Osteoblast (primary cell): ENCODE results near the gene LRRC41. TPM values are rescaled to one million over a fixed set of nuclear protein-coding genes. Genes with fewer than 3 reads are reported as not detected.

Experiments
- DNase-seq: peaks from one replicate; pipeline ENCODE4 v3.0.0; 2011; ENCODE audit warnings: low spot score, mixed read lengths; ENCODE audit not compliant: insufficient read length; ENCODE audit errors: missing footprints
- H2AFZ ChIP-seq: 2 replicates; pipeline ENCODE4 v1.6.0; 2011; ENCODE audit warnings: mild to moderate bottlenecking, low read length
- H3K27ac ChIP-seq: 2 replicates; pipeline ENCODE4 v1.5.1; 2011; ENCODE audit warnings: mild to moderate bottlenecking, low read depth, low read length, moderate library complexity
- H3K27me3 ChIP-seq: 2 replicates; pipeline ENCODE4 v1.6.0; 2012; ENCODE audit warnings: mild to moderate bottlenecking, control low read depth, inconsistent platforms, low read length, moderate library complexity; ENCODE audit not compliant: insufficient read depth
- H3K36me3 ChIP-seq: 2 replicates; pipeline ENCODE4 v1.5.1; 2011; ENCODE audit warnings: mild to moderate bottlenecking, low read length, control low read depth, moderate library complexity; ENCODE audit not compliant: insufficient read depth
- H3K4me1 ChIP-seq: 2 replicates; pipeline ENCODE4 v1.5.1; 2011; ENCODE audit warnings: mild to moderate bottlenecking, low read length, control low read depth, moderate library complexity; ENCODE audit not compliant: insufficient read depth
- H3K4me2 ChIP-seq: 2 replicates; pipeline ENCODE4 v1.6.0; 2011; ENCODE audit warnings: mild to moderate bottlenecking, low read length; ENCODE audit not compliant: insufficient read depth
- H3K4me3 ChIP-seq: fragments of 200-600 bp; sonication (generic); 3 replicates; pipeline ENCODE4 v1.5.1; 2012; ENCODE audit warnings: mild to moderate bottlenecking, low read length, inconsistent platforms; ENCODE audit not compliant: insufficient read depth
- H3K79me2 ChIP-seq: 2 replicates; pipeline ENCODE4 v1.6.0; 2012; ENCODE audit warnings: mild to moderate bottlenecking, low read length, control low read depth, inconsistent platforms; ENCODE audit not compliant: insufficient read depth
- H3K9me3 ChIP-seq: 2 replicates; pipeline ENCODE4 v1.5.1; 2011; ENCODE audit warnings: low read depth, low read length, control low read depth
- H4K20me1 ChIP-seq: 2 replicates; pipeline ENCODE4 v1.6.0; 2012; ENCODE audit warnings: mild to moderate bottlenecking, low read length, control low read depth; ENCODE audit not compliant: insufficient read depth
- total RNA-seq: library from RNA; depleted of rRNA; stranded (reverse); fragments of >200 nt; gene quantifications from 2 replicates; pipeline ENCODE4 v1.2.3, GENCODE V29; 2012
- TF ChIP-seq, protein P1 (sequence below): IDR thresholded peaks from 2 replicates; pipeline ENCODE4 v1.5.1; 2011; ENCODE audit warnings: mild to moderate bottlenecking, low read depth, low read length, moderate library complexity; ENCODE audit errors: extremely low read depth

LRRC41 gene
- total RNA-seq, 1 donor: 103 TPM

DNA sequence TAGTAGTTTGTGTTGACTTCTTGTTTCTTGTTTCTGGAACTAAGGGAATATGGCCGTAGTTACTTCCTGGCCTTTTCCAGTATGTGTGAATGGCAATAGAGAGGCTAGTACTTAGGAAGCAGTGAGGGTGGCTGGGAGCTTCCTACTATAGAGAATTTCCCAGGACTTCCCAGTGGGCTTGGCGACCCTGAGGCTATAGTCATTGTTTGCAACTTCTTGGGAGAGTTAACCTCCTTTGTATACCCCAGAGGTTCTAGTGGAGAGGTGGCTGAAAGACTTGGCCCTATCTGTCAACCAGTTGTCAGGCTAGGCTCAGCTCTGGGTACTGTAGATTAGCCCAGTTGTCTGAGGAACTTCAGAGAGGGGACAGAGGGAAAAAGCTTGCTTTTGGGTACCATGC is 40.3 kb downstream of the LRRC41 start:
- H3K27ac ChIP-seq: no peak overlapping the region

DNA sequence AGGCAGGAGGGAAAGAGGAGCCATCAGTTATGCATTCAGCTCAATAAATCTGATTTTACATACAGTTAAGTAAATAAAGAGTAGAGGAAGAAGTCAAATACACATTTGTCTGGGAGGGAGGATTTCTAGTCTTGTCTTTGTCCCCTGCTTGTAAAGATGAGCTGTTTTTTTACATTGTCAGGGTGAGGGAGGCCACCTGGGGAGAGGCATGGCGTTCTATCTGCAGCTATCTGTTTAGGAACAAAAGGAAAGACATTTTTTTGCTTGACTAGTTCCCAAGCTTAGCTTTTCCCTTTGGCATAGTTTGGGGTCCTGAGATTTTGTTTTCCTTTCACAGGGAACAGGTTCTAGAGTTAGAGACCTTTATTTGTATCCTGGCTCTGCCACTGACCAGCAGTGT is 40.9 kb downstream of the LRRC41 start:
- TF ChIP-seq, protein P1, sequence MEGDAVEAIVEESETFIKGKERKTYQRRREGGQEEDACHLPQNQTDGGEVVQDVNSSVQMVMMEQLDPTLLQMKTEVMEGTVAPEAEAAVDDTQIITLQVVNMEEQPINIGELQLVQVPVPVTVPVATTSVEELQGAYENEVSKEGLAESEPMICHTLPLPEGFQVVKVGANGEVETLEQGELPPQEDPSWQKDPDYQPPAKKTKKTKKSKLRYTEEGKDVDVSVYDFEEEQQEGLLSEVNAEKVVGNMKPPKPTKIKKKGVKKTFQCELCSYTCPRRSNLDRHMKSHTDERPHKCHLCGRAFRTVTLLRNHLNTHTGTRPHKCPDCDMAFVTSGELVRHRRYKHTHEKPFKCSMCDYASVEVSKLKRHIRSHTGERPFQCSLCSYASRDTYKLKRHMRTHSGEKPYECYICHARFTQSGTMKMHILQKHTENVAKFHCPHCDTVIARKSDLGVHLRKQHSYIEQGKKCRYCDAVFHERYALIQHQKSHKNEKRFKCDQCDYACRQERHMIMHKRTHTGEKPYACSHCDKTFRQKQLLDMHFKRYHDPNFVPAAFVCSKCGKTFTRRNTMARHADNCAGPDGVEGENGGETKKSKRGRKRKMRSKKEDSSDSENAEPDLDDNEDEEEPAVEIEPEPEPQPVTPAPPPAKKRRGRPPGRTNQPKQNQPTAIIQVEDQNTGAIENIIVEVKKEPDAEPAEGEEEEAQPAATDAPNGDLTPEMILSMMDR: no peak
- no peaks in the 10 kb centered on the region for H3K27me3 ChIP-seq

More for the DNA sequence above, 40.3 kb downstream of the LRRC41 start:
- DNase-seq: no peak
- no peak overlapping the region for H3K4me2 ChIP-seq
- no peaks in the 10 kb centered on the region for H3K4me1 ChIP-seq
- TF ChIP-seq, protein P1: no peak
- no peak overlapping the region for H2AFZ ChIP-seq
- H3K9me3 ChIP-seq: no peaks in the 10 kb centered on the region
- peaks cover 58% of the 10 kb centered on the region for H3K36me3 ChIP-seq
- H3K27me3 ChIP-seq: no peaks in the 10 kb centered on the region
- H4K20me1 ChIP-seq: no peaks in the 10 kb centered on the region
- no peaks in the 10 kb centered on the region for H3K79me2 ChIP-seq
- no peak overlapping the region for H3K4me3 ChIP-seq

DNA sequence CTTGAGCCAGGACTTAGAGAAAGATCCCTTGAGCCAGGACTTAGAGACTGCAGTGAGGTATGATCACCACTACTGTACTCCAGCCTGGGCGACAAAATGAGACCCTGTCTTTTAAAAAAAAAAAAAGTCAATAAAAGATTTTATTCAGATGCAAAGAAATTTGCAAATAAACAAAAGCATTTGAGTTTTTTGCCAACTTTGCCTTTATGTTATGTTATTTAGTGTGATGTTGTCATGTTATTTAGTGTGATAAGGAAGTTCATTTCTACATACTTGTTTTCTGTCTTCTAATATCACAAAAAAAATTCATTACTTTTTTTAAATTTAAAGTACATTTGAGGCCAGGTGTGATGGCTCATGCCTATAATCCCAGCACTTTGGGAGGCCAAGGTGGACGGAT is 46.9 kb downstream of the LRRC41 start:
- Histone ChIP-seq H2AFZ (no peak overlapping the region), H3K36me3 (peaks cover 19% of the 10 kb centered on the region), H3K79me2 (no peaks in the 10 kb centered on the region), H3K27me3 (no peaks in the 10 kb centered on the region), H3K4me2 (no peak overlapping the region), H3K4me1 (peaks cover 2% of the 10 kb centered on the region), H4K20me1 (no peaks in the 10 kb centered on the region), H3K4me3 (no peak overlapping the region), H3K9me3 (no peaks in the 10 kb centered on the region), H3K27ac (no peak overlapping the region)
- no peak for DNase-seq
- TF ChIP-seq, protein P1: no peak

More for the DNA sequence above, 40.9 kb downstream of the LRRC41 start:
- DNase-seq: no peak
- Histone ChIP-seq H3K4me1 (no peaks in the 10 kb centered on the region), H3K36me3 (peaks cover 57% of the 10 kb centered on the region), H3K4me3 (no peak overlapping the region), H4K20me1 (no peaks in the 10 kb centered on the region), H3K27ac (no peak overlapping the region), H3K79me2 (no peaks in the 10 kb centered on the region), H3K4me2 (no peak overlapping the region), H3K9me3 (no peaks in the 10 kb centered on the region), H2AFZ (no peak overlapping the region)

DNA sequence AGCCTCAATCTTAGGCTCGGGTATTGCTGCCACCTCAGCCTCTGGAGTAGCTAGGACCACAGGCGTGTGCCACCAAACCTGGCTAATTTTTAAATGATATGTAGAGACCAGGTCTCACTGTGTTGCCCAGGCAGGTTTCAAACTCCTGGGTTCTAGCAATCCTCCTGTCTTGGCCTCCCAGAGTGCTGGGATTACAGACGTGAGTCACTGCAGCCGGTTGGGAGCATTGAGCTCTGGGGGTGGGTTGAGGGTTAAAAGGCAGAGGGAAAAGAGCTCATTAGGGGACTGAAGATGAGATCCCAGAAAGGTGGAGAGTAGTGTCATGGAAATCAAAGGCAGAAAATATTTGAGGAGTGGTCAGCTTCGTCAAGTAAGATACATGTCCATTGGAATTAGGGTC is 48.7 kb downstream of the LRRC41 start:
- Histone ChIP-seq H2AFZ (no peak overlapping the region), H3K27ac (no peak overlapping the region), H3K36me3 (peaks cover 10% of the 10 kb centered on the region), H3K27me3 (no peaks in the 10 kb centered on the region), H3K4me3 (no peak overlapping the region), H4K20me1 (no peaks in the 10 kb centered on the region), H3K4me2 (no peak overlapping the region), H3K9me3 (no peaks in the 10 kb centered on the region), H3K79me2 (no peaks in the 10 kb centered on the region), H3K4me1 (peaks cover 2% of the 10 kb centered on the region)
- no peak for DNase-seq
- TF ChIP-seq, protein P1: no peak
